Neuronal stem cell (in vitro differentiated cells): Measurements from ENCODE around the gene TNFRSF18. TPM values are rescaled to one million over a fixed set of nuclear protein-coding genes. Genes with fewer than 3 reads are reported as not detected.

Experiments used
- DNase-seq: peaks from one replicate; pipeline ENCODE4 v3.0.0-alpha.2; 2013; ENCODE audit warnings: low spot score
- H2AFZ ChIP-seq: one replicate; pipeline ENCODE4 v1.6.1; 2013; ENCODE audit warnings: mild to moderate bottlenecking, low read length, inconsistent platforms
- H2AK5ac ChIP-seq: 2 replicates; pipeline ENCODE4 v1.6.1; 2013; ENCODE audit warnings: low read depth, mild to moderate bottlenecking, inconsistent platforms, low read length, moderate library complexity, mixed read lengths
- H2BK120ac ChIP-seq: 2 replicates; pipeline ENCODE4 v1.6.1; 2013; ENCODE audit warnings: low read depth, mild to moderate bottlenecking, inconsistent platforms, low read length, moderate library complexity, mixed read lengths
- H2BK12ac ChIP-seq: one replicate; pipeline ENCODE4 v1.6.1; 2013; ENCODE audit warnings: low read length, inconsistent platforms
- H2BK15ac ChIP-seq: 2 replicates; pipeline ENCODE4 v1.6.1; 2013; ENCODE audit warnings: mild to moderate bottlenecking, low read length, inconsistent platforms, mixed read lengths
- H2BK5ac ChIP-seq: one replicate; pipeline ENCODE4 v1.6.1; 2013; ENCODE audit warnings: inconsistent platforms, mild to moderate bottlenecking, low read length, moderate library complexity
- H3K14ac ChIP-seq: one replicate; pipeline ENCODE4 v1.6.1; 2013; ENCODE audit warnings: low read length, inconsistent platforms
- H3K18ac ChIP-seq: 2 replicates; pipeline ENCODE4 v1.6.1; 2013; ENCODE audit warnings: low read length, inconsistent platforms
- H3K23ac ChIP-seq: 2 replicates; pipeline ENCODE4 v1.6.1; 2013; ENCODE audit warnings: low read depth, mild to moderate bottlenecking, mixed read lengths, low read length, inconsistent platforms; ENCODE audit not compliant: poor library complexity
- H3K27ac ChIP-seq: replicated peaks from 3 replicates; pipeline ENCODE4 v1.5.1; 2013; ENCODE audit warnings: low read length, inconsistent platforms
- H3K27me3 ChIP-seq, 3 experiments: 2 replicates each; pipeline ENCODE4 v1.6.1; 2013; ENCODE audit warnings: low read length in 3 of 3, mild to moderate bottlenecking in 2 of 3, inconsistent platforms in 1 of 3, low read depth in 1 of 3, mixed read lengths in 1 of 3, moderate library complexity in 1 of 3; ENCODE audit not compliant: control insufficient read depth in 3 of 3, insufficient read depth in 3 of 3
- H3K36me3 ChIP-seq, 2 donors: replicated peaks in 1 of 2; 2 replicates each; pipeline ENCODE4 v1.6.1; 2013; ENCODE audit warnings: low read length in 2 of 2; ENCODE audit not compliant: control insufficient read depth in 2 of 2, insufficient read depth in 2 of 2
- H3K4ac ChIP-seq: 2 replicates; pipeline ENCODE4 v1.6.1; 2013; ENCODE audit warnings: inconsistent platforms, mild to moderate bottlenecking, low read length, moderate library complexity
- H3K4me1 ChIP-seq, 2 donors: 1 replicate in 1 of 2; 2 replicates in 1 of 2; pipeline ENCODE4 v1.6.1; 2013; ENCODE audit warnings: low read length in 2 of 2, low read depth in 1 of 2; ENCODE audit not compliant: control insufficient read depth in 2 of 2, insufficient read depth in 1 of 2
- H3K4me2 ChIP-seq: one replicate; pipeline ENCODE4 v1.6.1; 2013; ENCODE audit warnings: mild to moderate bottlenecking, low read length, inconsistent platforms; ENCODE audit not compliant: insufficient read depth, poor library complexity, severe bottlenecking
- H3K4me3 ChIP-seq, 2 donors: 2 replicates each; pipeline ENCODE4 v1.5.1; 2013; ENCODE audit warnings: low read length in 2 of 2, mild to moderate bottlenecking in 2 of 2, inconsistent platforms in 1 of 2, moderate library complexity in 1 of 2
- H3K79me1 ChIP-seq: one replicate; pipeline ENCODE4 v1.6.1; 2013; ENCODE audit warnings: low read depth, mild to moderate bottlenecking, inconsistent platforms, low read length, moderate library complexity
- H3K9ac ChIP-seq: one replicate; pipeline ENCODE4 v1.6.1; 2013; ENCODE audit warnings: mild to moderate bottlenecking, low read depth, low read length, inconsistent platforms; ENCODE audit not compliant: poor library complexity
- H3K9me3 ChIP-seq, 2 donors: replicated peaks in 1 of 2; 2 replicates each; pipeline versions ENCODE3 to v1.6.1; 2013; ENCODE audit warnings: low read length in 2 of 2, mild to moderate bottlenecking in 2 of 2, inconsistent platforms in 1 of 2, low read depth in 1 of 2, mixed read lengths in 1 of 2, moderate library complexity in 1 of 2; ENCODE audit not compliant: control insufficient read depth in 2 of 2, insufficient read depth in 1 of 2
- H4K8ac ChIP-seq: one replicate; pipeline ENCODE4 v1.6.1; 2013; ENCODE audit warnings: low read depth, mild to moderate bottlenecking, inconsistent platforms, low read length, moderate library complexity
- H4K91ac ChIP-seq: one replicate; pipeline ENCODE4 v1.6.1; 2013; ENCODE audit warnings: low read length, low read depth, mild to moderate bottlenecking, inconsistent platforms; ENCODE audit not compliant: poor library complexity
- WGBS, 2 donors: extraction: QIAGEN DNeasy Blood & Tissue Kit; methylation state at CpG; one replicate each; pipeline ENCODE4 v1.1.7; 2013; ENCODE audit warnings: missing lambda C conversion rate in 2 of 2, mixed read lengths in 1 of 2; ENCODE audit not compliant: insufficient read length in 2 of 2, insufficient replicate concordance in 1 of 2; ENCODE audit errors: extremely low coverage in 2 of 2; 5-methylcytosine and 5-hydroxymethylcytosine counted together
- polyA plus RNA-seq, 2 experiments: library from polyadenylated mRNA; stranded (reverse); fragments of 200-250 nt; gene quantifications; one replicate each; pipeline ENCODE4 v1.2.3, GENCODE V29; 2013

TNFRSF18 gene, protein sequence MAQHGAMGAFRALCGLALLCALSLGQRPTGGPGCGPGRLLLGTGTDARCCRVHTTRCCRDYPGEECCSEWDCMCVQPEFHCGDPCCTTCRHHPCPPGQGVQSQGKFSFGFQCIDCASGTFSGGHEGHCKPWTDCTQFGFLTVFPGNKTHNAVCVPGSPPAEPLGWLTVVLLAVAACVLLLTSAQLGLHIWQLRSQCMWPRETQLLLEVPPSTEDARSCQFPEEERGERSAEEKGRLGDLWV
- 0.21 TPM for polyA plus RNA-seq (2013, experiment 1 of 2)
- 0.36 TPM for polyA plus RNA-seq (2013, experiment 2 of 2)

DNA sequence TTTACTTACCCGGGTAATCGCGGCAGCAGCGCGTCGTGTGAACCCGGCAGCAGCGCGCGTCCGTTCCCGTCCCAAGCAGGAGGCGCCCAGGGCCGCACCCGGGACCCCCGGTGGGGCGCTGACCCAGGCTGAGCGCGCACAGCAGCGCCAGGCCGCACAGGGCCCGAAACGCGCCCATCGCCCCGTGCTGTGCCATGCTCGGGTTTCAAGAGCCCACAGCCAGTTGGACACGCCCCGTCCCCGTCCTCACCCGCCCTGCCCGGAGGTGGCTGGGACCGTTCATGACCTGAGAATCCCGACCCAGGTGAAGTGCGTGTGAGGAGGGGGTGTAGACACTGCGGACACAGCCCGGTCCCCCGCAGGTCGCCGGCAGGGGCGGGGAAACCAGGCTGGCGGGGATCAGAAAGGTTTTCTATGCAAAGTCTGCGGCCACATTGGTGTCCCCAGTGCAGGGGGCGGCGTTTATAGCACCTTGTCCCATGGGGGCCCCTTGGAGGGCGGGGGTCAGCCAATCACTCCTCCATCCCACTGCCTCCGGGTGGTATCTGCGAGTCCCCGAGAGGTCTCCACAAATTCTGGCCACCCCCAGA, at the start of gene TNFRSF18:
Gene TNFRSF18, minus strand, starts transcription at position 217 of the 590 bp plus-strand sequence. Its CDS starts 21 bp downstream, at position 196.
- peak within 1 kb of the TSS; percentile 84 for H2BK12ac ChIP-seq
- H4K8ac ChIP-seq, result peak within 1 kb of the TSS; percentile 17
- peaks cover 4% of the 10 kb centered on the region for H3K79me1 ChIP-seq
- H2BK120ac ChIP-seq, result peak within 1 kb of the TSS; percentile 72
- H2AK5ac ChIP-seq, result peak within 1 kb of the TSS; percentile 96
- H3K9ac ChIP-seq, result peak within 1 kb of the TSS; percentile 60
- no peaks in the 10 kb centered on the region for H3K9me3 ChIP-seq
- H3K4me3 ChIP-seq, result peak within 1 kb of the TSS in 1 of 2 donors; percentile 60
- peak within 1 kb of the TSS; percentile 47 for H3K14ac ChIP-seq
- no peak within 1 kb of the TSS for H2AFZ ChIP-seq
- H2BK5ac ChIP-seq, result peak within 1 kb of the TSS; percentile 66
- H3K18ac ChIP-seq, result peak within 1 kb of the TSS; percentile 91
- no peak within 1 kb of the TSS for H3K4ac ChIP-seq
- peak within 1 kb of the TSS; percentile 89 for H3K23ac ChIP-seq
- H3K27ac ChIP-seq, result no peak within 1 kb of the TSS
- peak within 1 kb of the TSS; percentile 89 for H2BK15ac ChIP-seq
- peak; percentile 30 for DNase-seq
- H3K4me1 ChIP-seq, result peaks cover 5% of the 10 kb centered on the region in 2 donors
- no peak within 1 kb of the TSS for H4K91ac ChIP-seq
- WGBS, 2 donors, result no CpG with 5 or more reads among the region's 49 CpGs
- H3K36me3 ChIP-seq, result no peaks in the 10 kb centered on the region
- peak within 1 kb of the TSS; percentile 73 for H3K4me2 ChIP-seq
- H3K27me3 ChIP-seq, result peaks cover 0 to 42% (median 23%) of the 10 kb centered on the region in 3 experiments

DNA sequence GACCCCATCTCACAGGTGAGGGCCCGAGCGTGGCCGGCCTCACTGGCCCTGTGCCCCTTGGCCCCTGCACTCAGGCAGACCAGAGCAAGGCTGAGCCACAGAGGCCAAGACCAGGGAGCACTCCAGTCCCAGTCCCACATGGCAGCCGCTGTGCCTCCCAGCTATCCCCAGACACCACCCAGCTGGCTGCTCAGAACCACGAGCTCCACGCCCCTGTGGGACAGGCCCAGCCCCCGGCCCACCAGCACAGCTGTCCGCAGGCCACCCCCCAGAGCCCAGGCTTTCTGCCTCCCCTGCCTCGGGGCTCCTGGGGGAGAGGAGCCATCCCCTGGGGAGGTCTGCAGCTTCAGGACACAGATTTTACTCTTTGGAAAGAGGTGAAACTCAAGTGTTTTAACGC, 49.2 kb upstream of the TNFRSF18 start:
- H3K9ac ChIP-seq, result no peak overlapping the region
- peaks cover 2 to 3% of the 10 kb centered on the region in 2 donors for H3K4me1 ChIP-seq
- H4K8ac ChIP-seq, result no peak overlapping the region
- no peak overlapping the region for H2BK12ac ChIP-seq
- H3K4ac ChIP-seq, result no peak overlapping the region
- H2AK5ac ChIP-seq, result no peak overlapping the region
- no peak overlapping the region for H2BK120ac ChIP-seq
- peaks cover 33 to 73% of the 10 kb centered on the region in 2 donors for H3K36me3 ChIP-seq
- no peaks in the 10 kb centered on the region for H3K27me3 ChIP-seq
- H3K79me1 ChIP-seq, result peaks cover 15% of the 10 kb centered on the region
- no peak for DNase-seq
- no peak overlapping the region for H2AFZ ChIP-seq
- no peak overlapping the region for H3K14ac ChIP-seq
- no peak overlapping the region for H2BK5ac ChIP-seq
- no peak overlapping the region for H3K23ac ChIP-seq
- H3K18ac ChIP-seq, result no peak overlapping the region
- H3K9me3 ChIP-seq, result peaks cover 0 to 3% of the 10 kb centered on the region in 2 donors
- no CpG with 5 or more reads among the region's 10 CpGs for WGBS, 2 donors
- H4K91ac ChIP-seq, result no peak overlapping the region
- H3K4me2 ChIP-seq, result no peak overlapping the region
- H2BK15ac ChIP-seq, result no peak overlapping the region
- H3K4me3 ChIP-seq, result peak overlapping the region in 1 of 2 donors; percentile 43
- H3K27ac ChIP-seq, result no peak overlapping the region

DNA sequence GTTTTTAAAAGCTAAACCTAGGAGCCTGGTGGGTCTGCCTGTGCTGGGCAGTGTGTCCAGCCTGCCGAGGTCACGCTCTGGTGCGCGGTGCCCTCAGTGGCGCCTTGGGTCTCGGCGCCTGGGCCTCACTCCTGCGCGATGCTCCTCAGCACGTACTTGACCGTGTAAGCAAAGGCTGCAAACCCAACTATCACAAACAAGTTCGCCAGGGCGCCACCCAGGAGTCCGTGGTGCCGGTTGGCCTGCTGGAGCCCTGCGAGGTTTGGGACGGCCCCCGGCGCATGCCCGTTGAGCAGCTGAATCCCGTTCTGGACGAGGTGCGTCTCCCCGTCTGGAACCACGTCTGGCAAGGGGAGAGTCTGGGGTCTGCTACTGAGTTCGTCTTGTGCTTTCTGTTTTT, 48.7 kb upstream of the TNFRSF18 start:
- Histone ChIP-seq H2BK15ac (no peak overlapping the region), H3K18ac (no peak overlapping the region), H3K4ac (no peak overlapping the region), H2BK120ac (no peak overlapping the region), H3K4me1 (peaks cover 2 to 3% of the 10 kb centered on the region in 2 donors), H2BK5ac (no peak overlapping the region), H3K27ac (no peak overlapping the region), H3K9me3 (peaks cover 0 to 3% of the 10 kb centered on the region in 2 donors), H3K4me2 (no peak overlapping the region), H4K8ac (no peak overlapping the region), H2BK12ac (no peak overlapping the region), H3K27me3 (no peaks in the 10 kb centered on the region), H2AFZ (no peak overlapping the region), H3K23ac (no peak overlapping the region), H3K9ac (no peak overlapping the region), H4K91ac (no peak overlapping the region), H3K4me3 (no peak overlapping the region), H2AK5ac (no peak overlapping the region), H3K79me1 (peaks cover 15% of the 10 kb centered on the region), H3K36me3 (peaks cover 27 to 68% of the 10 kb centered on the region in 2 donors), H3K14ac (no peak overlapping the region)
- WGBS, 2 donors, result no CpG with 5 or more reads among the region's 26 CpGs
- DNase-seq, result no peak

DNA sequence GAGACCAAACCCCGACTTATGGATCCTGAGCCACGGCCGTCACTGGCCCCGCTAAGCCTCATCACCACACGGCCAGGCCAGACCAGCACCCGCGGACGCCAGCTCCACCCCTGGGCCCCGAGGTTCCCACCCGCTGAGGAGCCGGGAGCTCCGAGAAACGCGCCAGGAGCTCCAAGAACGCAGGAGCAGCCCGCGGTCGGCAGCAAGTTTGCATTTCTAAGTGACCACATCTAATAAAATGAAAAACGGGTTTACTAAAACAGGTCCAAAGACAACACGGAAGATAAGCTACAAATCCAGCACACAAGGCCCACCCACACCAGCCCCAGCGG, 48.2 kb upstream of the TNFRSF18 start:
- no peak overlapping the region for H3K23ac ChIP-seq
- no peak overlapping the region for H2AFZ ChIP-seq
- H3K27me3 ChIP-seq, result no peaks in the 10 kb centered on the region
- no peak overlapping the region for H3K4me3 ChIP-seq
- no peak overlapping the region for H3K14ac ChIP-seq
- no peak for DNase-seq
- H2BK12ac ChIP-seq, result no peak overlapping the region
- H2BK120ac ChIP-seq, result no peak overlapping the region
- peaks cover 2 to 3% of the 10 kb centered on the region in 2 donors for H3K4me1 ChIP-seq
- H3K4ac ChIP-seq, result no peak overlapping the region
- no peak overlapping the region for H3K4me2 ChIP-seq
- no peak overlapping the region for H2AK5ac ChIP-seq
- H2BK5ac ChIP-seq, result no peak overlapping the region
- no peak overlapping the region for H4K91ac ChIP-seq
- no peak overlapping the region for H4K8ac ChIP-seq
- no peak overlapping the region for H2BK15ac ChIP-seq
- peaks cover 0 to 3% of the 10 kb centered on the region in 2 donors for H3K9me3 ChIP-seq
- no peak overlapping the region for H3K27ac ChIP-seq
- H3K36me3 ChIP-seq, result peaks cover 24 to 63% of the 10 kb centered on the region in 2 donors
- no CpG with 5 or more reads among the region's 21 CpGs for WGBS, 2 donors
- H3K9ac ChIP-seq, result no peak overlapping the region
- H3K79me1 ChIP-seq, result peaks cover 15% of the 10 kb centered on the region
- H3K18ac ChIP-seq, result no peak overlapping the region
